Natural killer cell (primary cell): Measurements from ENCODE around the gene PRKAR1B. TPM values are rescaled to one million over a fixed set of nuclear protein-coding genes. Genes with fewer than 3 reads are reported as not detected.

Source experiments
- ATAC-seq, 3 donors: fragments of 150-1000 bp in 2 of 3; fragments of 200-7000 bp in 1 of 3; cut with Tn5 transposase; 1 replicate in 1 of 3; 2 replicates in 2 of 3; pipeline ENCODE4 v1.10.0; 2021; ENCODE audit warnings: mild to moderate bottlenecking in 2 of 3, moderate library complexity in 2 of 3
- DNase-seq, 2 donors: peaks; one replicate each; pipeline versions ENCODE4 v3.0.0 to v3.0.0-alpha.2; 2013 to 2021; ENCODE audit warnings: mixed read lengths in 1 of 2
- H3K27ac ChIP-seq: one replicate; pipeline ENCODE4 v1.5.1; 2013; ENCODE audit warnings: mild to moderate bottlenecking, low read length
- H3K27me3 ChIP-seq: one replicate; pipeline ENCODE4 v1.6.1; 2013; ENCODE audit warnings: low read length; ENCODE audit not compliant: control insufficient read depth, insufficient read depth
- H3K36me3 ChIP-seq: one replicate; pipeline ENCODE4 v1.6.1; 2013; ENCODE audit warnings: low read length; ENCODE audit not compliant: control insufficient read depth, insufficient read depth
- H3K4me1 ChIP-seq: one replicate; pipeline ENCODE4 v1.6.1; 2013; ENCODE audit warnings: low read length; ENCODE audit not compliant: control insufficient read depth, insufficient read depth
- H3K4me3 ChIP-seq: one replicate; pipeline ENCODE4 v1.5.1; 2013; ENCODE audit warnings: low read length
- H3K9me3 ChIP-seq: one replicate; pipeline ENCODE4 v1.6.1; 2013; ENCODE audit warnings: low read length; ENCODE audit not compliant: control insufficient read depth, insufficient read depth
- H3K27ac Mint-ChIP-seq, 2 donors: one replicate each; pipeline ENCODE4 v1.8.0; 2022; ENCODE audit warnings: mild to moderate bottlenecking in 2 of 2, mixed read lengths in 2 of 2, moderate library complexity in 1 of 2
- H3K27me3 Mint-ChIP-seq, 2 donors: one replicate each; pipeline ENCODE4 v1.8.0; 2022; ENCODE audit warnings: low read depth in 2 of 2, mixed read lengths in 2 of 2
- H3K36me3 Mint-ChIP-seq: one replicate; pipeline ENCODE4 v1.8.0; 2022; ENCODE audit warnings: mixed read lengths
- H3K4me1 Mint-ChIP-seq, 2 donors: one replicate each; pipeline ENCODE4 v1.8.0; 2022; ENCODE audit warnings: mixed read lengths in 2 of 2
- H3K4me3 Mint-ChIP-seq: one replicate; pipeline ENCODE4 v1.8.0; 2022; ENCODE audit warnings: mild to moderate bottlenecking, moderate library complexity, mixed read lengths
- H3K9me3 Mint-ChIP-seq, 2 donors: one replicate each; pipeline ENCODE4 v1.8.0; 2022; ENCODE audit warnings: mixed read lengths in 2 of 2
- CTCF ChIP-seq: fragments of 200-600 bp; IDR thresholded peaks from one replicate; pipeline ENCODE4 v1.8.0; 2022; ENCODE audit warnings: antibody characterized with exemption
- WGBS: methylation state at CpG from one replicate; pipeline ENCODE4 v1.1.7; 2013; ENCODE audit warnings: missing lambda C conversion rate; ENCODE audit not compliant: insufficient coverage; 5-methylcytosine and 5-hydroxymethylcytosine counted together
- intact Hi-C: fragments of 100-400 bp; cut with micrococcal nuclease; formaldehyde crosslinking; loops from one replicate; pipeline ENCODE4 v1.14.2; 2022
- total RNA-seq, 4 donors: library from RNA; stranded (reverse); fragments of 120-200 nt in 1 of 4; gene quantifications; one replicate each; pipeline versions ENCODE4 v1.2.3 to v1.2.4, GENCODE V29; 2013 to 2022

Gene PRKAR1B
- total RNA-seq, 3 donors from 2014 or later (not counting 1 experiment from before 2014, with no cell fraction given) = 2.4 to 3.8 (median 3.0) TPM

- Mint-ChIP-seq H3K4me3 (no peak overlapping the region), H3K27me3 (peaks cover 2 to 6% of the 10 kb centered on the region in 2 donors)
- intact Hi-C loops = no loop called here
These were observed 217.5 kb downstream of the PRKAR1B start for GRCh38 chr7:509426-510130.

GRCh38 chr7:508461-509170, 218.5 kb downstream of the PRKAR1B start:
- no peak overlapping the region for H3K27ac Mint-ChIP-seq

More at GRCh38 chr7:509426-510130, 217.5 kb downstream of the PRKAR1B start:
- TF ChIP-seq CTCF = no peak
- Histone ChIP-seq H3K27ac (no peak overlapping the region), H3K9me3 (no peaks in the 10 kb centered on the region), H3K4me3 (no peak overlapping the region), H3K36me3 (no peaks in the 10 kb centered on the region), H3K4me1 (peaks cover 3% of the 10 kb centered on the region), H3K27me3 (no peaks in the 10 kb centered on the region)
- ATAC-seq = no peak
- Mint-ChIP-seq H3K9me3 (no peaks in the 10 kb centered on the region), H3K4me1 (no peaks in the 10 kb centered on the region), H3K36me3 (no peaks in the 10 kb centered on the region), H3K27ac (no peak overlapping the region)
- 92% methylated on average over 20 of the region's 20 CpGs for WGBS
- DNase-seq = no peak

GRCh38 chr7:507623-508300, 219.3 kb downstream of the PRKAR1B start:
- intact Hi-C loops = no loop called here
- DNase-seq = no peak
- WGBS = 92% methylated on average over 13 of the region's 17 CpGs

More at GRCh38 chr7:508461-509170, 218.5 kb downstream of the PRKAR1B start:
- no peak overlapping the region for H3K4me3 ChIP-seq
- no peak overlapping the region for H3K27ac ChIP-seq
- intact Hi-C loops = no loop called here
- Mint-ChIP-seq H3K36me3 (no peaks in the 10 kb centered on the region), H3K27me3 (peaks cover 0 to 1% of the 10 kb centered on the region in 2 donors), H3K4me3 (no peak overlapping the region), H3K4me1 (no peaks in the 10 kb centered on the region), H3K9me3 (no peaks in the 10 kb centered on the region)
- DNase-seq (no peak), ATAC-seq (no peak)
- H3K36me3 ChIP-seq = no peaks in the 10 kb centered on the region
- no peak for TF ChIP-seq CTCF
- H3K4me1 ChIP-seq = peaks cover 3% of the 10 kb centered on the region
- 94% methylated on average over 11 of the region's 12 CpGs for WGBS
- no peaks in the 10 kb centered on the region for H3K27me3 ChIP-seq
- H3K9me3 ChIP-seq = no peaks in the 10 kb centered on the region

More at GRCh38 chr7:507623-508300, 219.3 kb downstream of the PRKAR1B start:
- H3K4me3 ChIP-seq = no peak overlapping the region
- no peaks in the 10 kb centered on the region for H3K36me3 ChIP-seq
- no peak for TF ChIP-seq CTCF
- no peak overlapping the region for H3K27ac ChIP-seq
- no peaks in the 10 kb centered on the region for H3K9me3 Mint-ChIP-seq
- ATAC-seq = no peak
- no peaks in the 10 kb centered on the region for H3K27me3 ChIP-seq
- no peak overlapping the region for H3K27ac Mint-ChIP-seq
- no peaks in the 10 kb centered on the region for H3K4me1 ChIP-seq
- no peaks in the 10 kb centered on the region for H3K27me3 Mint-ChIP-seq
- no peaks in the 10 kb centered on the region for H3K36me3 Mint-ChIP-seq
- no peak overlapping the region for H3K4me3 Mint-ChIP-seq
- no peaks in the 10 kb centered on the region for H3K9me3 ChIP-seq
- no peaks in the 10 kb centered on the region for H3K4me1 Mint-ChIP-seq
